HG03521 (cell line): ENCODE data around the gene CDC20B.
"Not testable (repeated sequence)": the region's sequence is repeated elsewhere in the genome, so short reads cannot be mapped to it uniquely, and the experiment has no call there.

ENCODE experiments used
- ATAC-seq: cut with Tn5 transposase; IDR thresholded peaks from one replicate; pipeline ENCODE4 v1.9.1; 2021; ENCODE audit warnings: mild to moderate bottlenecking, moderate library complexity; ENCODE audit not compliant: unreplicated experiment

The CDC20B gene

DNA sequence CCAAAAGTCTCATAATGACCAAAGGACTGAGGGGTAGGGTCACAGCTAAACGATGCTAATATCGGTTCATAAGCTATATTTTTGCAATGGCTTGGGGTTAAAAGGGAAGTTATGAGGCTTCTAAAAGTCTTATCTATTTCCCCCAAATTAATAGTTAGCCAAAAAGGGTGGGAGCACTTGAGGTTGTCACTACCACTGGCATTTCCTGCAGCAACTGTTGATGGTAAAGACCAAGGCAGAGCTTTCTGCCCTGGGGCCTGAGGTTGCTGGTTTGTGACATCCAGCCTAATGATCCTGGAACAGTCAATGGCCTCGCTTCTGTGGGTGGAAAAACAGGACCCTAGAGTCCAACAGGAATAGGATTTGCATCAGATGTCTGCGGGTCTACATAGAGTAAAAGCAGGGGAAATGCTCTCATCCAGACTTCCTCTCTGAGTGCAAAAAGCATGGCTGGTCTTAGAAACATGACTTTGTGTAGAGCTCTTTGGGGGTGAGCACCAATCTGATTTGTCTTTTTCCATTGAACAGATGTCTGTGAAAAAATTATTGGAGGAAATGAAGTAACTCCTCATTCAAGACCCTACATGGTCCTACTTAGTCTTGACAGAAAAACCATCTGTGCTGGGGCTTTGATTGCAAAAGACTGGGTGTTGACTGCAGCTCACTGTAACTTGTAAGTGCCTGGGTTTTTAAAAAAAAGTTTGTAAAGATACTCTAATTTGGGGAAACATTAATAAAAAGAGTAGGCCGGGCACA, 67.9 kb downstream of the CDC20B start:
- no peak for ATAC-seq

DNA sequence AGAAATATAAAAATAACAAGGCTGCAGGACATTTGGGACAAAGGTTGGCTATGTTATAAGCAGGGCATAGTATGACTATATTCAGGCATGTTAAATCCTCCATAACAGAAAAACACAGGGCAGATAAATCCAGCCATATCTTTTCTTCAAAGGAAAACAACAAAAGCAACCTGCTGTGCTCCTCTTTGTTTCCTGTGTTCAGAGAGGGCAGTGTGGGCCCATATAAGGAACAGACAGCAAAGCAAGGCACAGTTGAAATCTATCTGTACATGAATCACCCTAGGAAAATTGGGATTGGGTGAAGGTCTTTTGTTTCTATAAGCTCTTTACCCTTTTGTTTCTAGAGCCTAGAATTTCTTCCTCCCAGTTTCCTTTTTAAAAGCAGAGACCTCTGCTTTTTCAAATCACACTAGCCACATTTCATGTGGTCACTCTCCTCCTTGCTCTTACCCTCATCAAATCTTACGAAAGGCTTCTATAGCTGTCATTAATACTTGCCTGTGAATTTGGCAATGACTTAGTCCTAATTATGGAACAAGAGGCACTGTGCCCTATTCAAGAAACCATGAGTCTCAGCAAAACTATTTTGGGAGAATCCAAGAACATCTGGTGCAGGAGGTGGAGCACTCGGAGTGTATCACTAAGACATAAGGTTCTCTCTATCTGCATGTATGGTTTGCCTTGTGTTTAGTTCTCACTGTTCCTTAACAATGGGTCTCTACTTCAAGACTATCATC, 68.8 kb downstream of the CDC20B start:
- ATAC-seq, result no peak

DNA sequence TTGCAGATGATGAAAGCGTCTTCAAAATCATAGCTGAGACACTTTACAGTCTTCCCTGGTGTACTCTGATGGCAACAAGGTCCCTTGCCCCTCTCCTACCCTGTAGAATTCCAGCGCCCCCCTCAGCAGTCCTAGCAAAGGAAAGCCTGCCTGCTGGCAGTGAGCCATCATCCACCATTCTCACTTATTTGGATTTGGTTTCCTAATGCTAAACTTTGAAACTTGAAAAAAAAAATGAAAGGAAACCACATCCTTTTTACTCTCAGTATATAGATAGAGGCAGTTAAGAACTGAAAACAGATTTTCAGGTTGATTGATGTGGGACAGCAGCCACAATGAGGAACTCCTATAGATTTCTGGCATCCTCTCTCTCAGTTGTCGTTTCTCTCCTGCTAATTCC, 70.6 kb downstream of the CDC20B start, which contains the start of gene GZMA:
Gene GZMA (plus strand): TSS at position 299 of the 400 bp plus-strand sequence. CDS start 37 bp downstream, at position 336.
- no peak for ATAC-seq

DNA sequence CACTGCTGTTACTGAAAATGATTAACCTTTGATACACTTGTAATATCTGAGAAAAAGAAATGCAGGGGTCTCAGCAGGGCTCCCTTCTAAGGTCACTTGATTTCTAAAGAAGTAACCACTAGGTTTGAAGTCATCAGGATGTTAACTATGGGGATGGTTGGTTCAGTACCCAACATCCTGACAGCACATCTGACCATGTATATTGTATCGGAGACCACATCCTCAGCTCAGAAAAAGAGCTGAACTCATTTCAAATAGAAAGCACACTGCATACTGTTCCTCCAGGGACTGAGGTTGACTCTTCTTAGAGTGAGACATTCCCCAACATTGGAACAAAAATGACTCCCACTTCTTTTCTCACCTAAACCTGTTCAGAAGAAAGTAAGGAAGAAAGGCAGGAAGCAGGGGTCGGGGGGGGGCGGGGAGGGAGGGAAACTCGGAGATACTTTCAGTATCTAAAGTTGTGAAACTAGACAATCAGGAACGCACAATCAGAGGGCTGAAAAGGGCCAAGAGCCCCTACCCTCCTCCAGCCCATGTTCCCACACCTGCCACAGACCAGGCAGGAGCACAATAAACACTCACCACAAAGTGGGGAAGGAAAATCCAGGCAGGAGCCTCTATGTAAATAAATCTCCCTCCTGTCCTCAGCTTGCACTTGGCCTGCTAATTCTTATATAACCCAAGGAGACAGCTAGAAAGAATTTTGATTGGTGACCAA, 71.3 kb downstream of the CDC20B start:
- no peak for ATAC-seq

DNA sequence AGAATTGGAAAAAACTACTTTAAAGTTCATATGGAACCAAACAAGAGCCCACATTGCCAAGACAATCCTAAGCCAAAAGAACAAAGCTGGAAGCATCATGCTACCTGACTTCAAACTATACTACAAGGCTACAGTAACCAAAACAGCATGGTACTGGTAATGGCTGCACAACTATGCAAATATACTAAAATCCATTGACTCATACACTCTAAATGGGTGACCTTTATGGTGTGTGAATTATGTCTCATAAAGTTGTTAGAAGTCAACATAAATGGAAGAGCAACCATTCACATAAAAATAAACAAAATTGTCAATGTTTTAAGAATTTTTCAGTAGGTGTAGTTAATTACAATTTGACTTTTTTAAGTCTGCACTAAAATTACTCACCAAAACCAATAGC, 71.8 kb downstream of the CDC20B start:
- ATAC-seq, result not testable (repeated sequence)

DNA sequence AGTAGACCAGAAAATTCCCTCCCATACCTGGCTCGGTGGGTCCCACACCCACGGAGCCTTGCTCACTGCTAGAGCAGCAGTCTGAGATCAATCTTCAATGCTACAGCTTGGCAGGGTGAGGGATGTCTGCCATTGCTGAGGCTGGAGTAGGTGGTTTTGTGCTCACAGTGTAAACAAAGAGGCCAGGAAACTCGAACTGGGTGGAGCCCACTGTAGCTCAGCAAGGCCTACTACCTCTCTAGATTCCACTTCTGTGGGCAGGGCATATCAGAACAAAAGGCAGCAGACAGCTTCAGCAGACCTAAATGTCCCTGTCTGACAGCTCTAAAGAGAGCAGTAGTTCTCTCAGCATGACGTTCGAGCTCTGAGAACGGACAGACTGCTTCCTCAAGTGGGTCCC, 76.1 kb downstream of the CDC20B start:
- ATAC-seq, result no peak

DNA sequence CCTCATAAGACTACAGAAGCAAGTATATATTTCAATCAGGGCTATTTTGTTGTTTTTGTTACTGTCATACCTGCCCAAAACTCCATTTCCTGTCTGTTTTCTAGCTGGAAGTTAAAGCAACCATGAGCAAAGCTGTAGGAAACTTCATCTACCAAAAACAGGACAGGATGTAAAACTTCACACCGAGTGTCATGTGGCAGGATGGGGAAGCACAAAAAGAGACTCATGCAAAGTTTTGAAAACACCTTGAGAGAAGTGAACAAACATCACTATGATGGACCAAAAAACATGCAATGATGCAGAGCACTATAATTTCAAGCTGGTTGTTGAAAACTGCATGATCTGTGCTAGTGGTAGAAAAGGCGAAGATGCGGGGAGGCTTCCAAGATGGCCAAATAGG, 76.8 kb downstream of the CDC20B start:
- ATAC-seq, result no peak

DNA sequence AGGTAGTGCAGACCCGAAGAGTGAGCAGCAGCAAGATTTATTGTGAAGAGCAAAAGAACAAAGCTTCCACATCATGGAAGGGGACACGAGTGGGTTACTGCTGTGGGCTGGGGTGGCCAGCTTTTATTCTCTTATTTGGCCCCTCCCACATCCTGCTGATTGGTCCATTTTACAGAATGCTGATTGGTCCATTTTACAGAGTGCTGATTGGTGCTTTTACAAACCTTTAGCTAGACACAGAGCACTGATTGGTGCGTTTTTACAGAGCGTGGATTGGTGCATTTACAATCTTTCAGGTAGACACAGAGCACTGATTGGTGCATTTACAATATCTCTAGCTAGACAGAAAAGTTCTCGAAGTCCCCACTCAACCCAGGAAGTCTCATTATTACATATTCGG, 82.0 kb downstream of the CDC20B start:
- ATAC-seq, result not testable (repeated sequence)

DNA sequence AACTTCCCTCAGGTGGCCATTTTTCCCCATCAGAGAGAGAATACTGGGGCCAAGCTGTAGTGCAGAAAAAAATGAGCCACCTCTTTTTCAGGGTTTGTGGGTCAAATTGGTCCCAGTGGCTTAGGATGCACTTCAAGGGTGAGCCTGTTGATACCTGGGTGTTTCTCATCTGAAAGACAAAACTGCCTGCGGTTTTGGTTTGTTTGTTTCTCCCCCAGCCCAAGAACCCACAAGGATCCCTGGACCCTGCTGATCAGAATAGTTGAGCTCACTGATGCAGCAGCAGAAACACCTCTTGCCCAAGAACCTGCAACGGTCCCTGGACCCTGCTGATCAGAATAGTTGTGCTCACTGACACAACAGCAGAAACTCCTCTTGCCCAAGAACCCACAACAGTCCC, 83.7 kb downstream of the CDC20B start:
- ATAC-seq, result not testable (repeated sequence)

DNA sequence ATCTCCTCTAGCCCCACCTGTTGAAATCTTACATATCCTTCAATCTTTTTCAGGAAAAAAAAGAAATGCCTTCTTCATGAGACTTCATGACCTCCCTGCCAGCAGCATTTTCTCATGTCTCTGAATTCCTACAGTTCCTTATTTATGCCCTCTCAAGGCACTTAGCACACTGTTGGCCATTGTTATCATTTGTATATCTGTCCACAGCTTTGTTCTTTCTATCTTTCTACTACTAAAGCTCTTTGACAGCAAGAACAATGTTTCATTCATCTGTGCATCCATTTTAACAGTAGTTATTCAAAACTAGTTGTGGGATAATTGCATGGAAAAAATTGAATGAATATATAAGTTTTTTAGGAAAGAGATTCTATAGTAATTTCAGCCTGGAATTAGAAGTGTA, 91.4 kb downstream of the CDC20B start:
- no peak for ATAC-seq

DNA sequence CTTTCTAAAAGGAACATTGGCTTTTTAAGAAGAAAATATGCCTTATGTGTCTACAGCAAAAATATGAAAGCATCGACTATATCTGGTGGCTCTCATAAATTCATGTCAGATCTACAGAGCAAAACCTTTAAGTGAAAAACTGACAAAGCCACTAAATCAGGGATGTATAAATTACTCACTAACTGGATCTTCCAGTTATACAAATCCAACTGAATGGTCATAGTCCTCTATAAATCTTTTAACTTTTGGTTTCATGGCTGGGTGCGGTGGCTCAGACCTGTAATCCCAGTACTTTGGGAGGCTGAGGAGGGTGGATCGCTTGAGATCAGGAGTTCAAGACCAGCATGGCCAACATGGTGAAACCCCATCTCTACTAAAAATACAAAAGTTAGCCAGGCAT, 99.8 kb downstream of the CDC20B start:
- no peak for ATAC-seq

DNA sequence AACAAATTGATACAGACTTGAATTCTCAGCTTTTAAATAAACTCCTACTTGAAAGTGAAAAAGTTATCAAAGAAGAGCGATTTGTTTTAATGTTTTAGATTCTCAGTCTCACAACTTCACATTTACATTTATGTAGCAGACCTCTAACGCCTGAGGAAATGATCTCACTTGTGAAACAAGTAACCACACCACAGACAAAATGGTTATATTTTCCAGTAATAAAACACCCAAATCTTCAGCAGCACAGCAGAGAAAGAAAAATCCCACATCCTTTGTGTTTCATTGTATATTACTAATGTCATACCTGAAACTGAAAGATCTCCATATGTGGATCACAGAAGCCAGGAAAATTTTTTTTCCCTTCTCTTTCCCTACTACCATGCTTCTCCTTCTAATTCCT, 100.3 kb downstream of the CDC20B start:
- no peak for ATAC-seq

DNA sequence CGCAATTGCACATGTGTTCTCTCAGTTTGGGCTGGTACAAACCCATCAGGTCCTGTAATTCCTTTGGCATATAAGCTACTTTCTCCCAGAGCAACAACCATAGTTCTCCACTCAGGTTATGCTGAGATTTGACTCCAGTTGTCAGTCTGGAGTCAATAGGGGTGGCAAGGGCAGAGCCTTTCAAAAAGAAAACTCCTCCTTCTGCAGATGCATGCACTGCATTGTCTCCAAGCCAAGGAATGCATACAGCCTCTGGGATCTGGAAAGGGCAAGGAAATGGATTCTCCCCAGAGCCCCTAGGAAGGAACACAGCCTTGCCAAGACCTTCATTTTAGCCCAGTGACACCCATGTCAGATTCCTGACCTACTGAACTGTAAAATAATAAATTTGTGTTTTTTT, 101.6 kb downstream of the CDC20B start:
- ATAC-seq, result no peak

DNA sequence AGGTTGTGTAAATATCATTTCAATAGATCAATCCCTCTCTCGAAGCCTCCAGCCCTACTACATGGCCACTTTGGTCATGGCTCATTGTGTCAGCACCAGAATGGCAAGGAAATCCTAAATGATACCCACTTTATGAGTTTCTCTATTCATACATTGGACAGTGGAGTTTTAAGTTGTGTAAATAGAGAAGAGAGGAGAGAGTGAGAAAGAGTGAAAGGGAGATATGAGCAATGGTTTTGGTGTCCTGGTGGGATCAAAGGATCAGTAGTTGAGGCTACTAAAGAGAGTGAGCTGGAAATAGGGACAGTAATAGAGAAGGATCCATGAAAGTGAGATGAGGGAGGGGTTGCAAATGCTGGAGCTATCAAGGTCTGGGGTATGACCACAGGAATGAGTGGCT, 102.0 kb downstream of the CDC20B start:
- ATAC-seq, result no peak

DNA sequence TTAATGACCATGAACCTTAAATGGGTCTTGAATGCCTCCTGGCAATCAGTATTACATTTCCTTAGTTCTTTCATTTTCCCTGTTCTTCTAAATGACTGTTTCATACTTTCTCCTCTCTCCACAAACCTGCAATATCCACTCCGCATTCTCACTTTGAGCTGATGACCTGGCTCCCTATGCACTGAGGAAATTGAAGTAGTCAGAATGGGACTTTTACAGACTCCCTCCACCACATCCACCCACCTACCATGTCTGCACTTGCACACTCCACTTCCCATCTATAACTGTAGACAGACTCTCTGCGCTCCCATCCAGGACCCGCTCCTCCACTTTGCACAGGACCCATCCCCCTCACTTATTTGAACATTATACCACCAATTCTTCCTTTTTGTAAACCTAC, 106.7 kb downstream of the CDC20B start:
- no peak for ATAC-seq

DNA sequence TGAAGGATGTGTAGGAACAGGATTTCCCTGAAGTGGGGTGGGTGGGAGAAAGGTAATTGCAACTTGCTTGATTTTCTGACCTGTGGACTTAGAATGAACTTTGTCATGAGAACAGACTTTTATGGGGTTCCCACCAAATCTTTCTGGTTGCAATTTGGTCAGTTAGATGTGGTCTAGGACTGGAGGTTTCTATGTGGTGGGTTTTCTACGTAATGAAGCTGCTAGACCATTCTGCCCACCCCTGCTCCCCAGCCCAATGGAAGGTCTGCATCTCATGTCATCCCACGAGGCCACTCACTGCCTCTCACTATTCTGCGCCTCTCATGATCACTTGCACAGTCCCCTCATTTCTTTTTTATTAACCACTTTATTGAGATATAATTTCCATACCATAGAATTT, 108.5 kb downstream of the CDC20B start:
- ATAC-seq, result no peak

DNA sequence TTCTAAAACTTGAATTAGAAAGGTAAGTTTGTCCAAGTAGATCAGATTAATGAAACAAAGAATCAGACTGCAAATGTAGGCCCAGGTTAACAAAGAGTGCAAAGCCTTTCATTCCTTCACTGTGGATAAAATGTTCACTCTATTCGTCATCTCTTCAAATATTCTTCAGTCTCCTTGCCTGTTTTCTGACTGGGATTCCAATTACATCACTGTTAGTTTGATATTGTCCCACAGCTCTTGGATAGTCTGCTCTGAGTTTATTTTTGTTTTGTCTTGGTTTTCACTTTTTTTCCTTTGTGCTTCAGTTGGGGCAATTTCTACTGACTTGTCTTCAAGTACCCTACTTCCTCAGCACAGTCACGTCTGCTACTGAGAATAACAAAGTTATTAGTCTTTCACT, 109.1 kb downstream of the CDC20B start:
- ATAC-seq, result no peak

DNA sequence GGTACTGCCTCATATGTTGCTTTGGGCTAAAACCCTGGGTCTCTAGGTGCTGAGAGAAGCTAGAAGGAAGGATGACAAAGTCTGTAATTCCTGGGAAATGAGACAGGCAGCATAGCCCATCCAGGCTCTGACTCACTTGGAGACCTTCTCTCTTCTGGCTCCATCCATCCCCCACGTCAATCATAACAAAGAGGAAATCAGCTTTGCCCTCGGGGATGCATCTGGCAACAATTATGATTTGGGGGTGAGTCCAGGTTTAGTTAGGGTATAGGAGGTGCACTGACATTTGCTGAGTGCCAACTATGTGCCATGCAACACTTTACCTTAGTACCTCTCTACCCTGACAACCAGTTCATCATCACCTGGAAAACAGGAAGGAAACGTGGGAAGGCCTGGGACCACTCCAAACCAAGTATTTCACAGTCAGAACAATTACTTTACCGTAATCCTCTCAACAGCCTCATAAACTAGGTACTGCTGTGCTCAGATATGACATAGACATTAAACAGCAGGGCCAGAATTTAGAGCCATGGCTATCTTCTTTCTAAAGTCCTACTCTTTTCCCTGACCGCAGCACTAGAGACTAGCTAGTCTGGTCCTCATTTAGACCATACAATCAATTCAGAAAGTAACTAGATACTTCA, 109.6 kb downstream of the CDC20B start:
- ATAC-seq, result no peak
